Duodenal mucosa (tissue), 2 donors: ENCODE measurements around the gene UCP2.
"Not testable (repeated sequence)": the region's sequence is repeated elsewhere in the genome, so short reads cannot be mapped to it uniquely, and the experiment has no call there.

Experiments used
- H3K27ac ChIP-seq: one replicate; pipeline ENCODE4 v1.7.0; 2013; ENCODE audit warnings: low read depth, low read length
- H3K27me3 ChIP-seq, 2 donors: one replicate each; pipeline ENCODE4 v1.7.0; 2013; ENCODE audit warnings: low read length in 2 of 2, control low read depth in 1 of 2; ENCODE audit not compliant: insufficient read depth in 2 of 2, control insufficient read depth in 1 of 2
- H3K36me3 ChIP-seq, 2 donors: one replicate each; pipeline ENCODE4 v1.7.0; 2013; ENCODE audit warnings: low read length in 2 of 2, control low read depth in 1 of 2; ENCODE audit not compliant: insufficient read depth in 2 of 2, control insufficient read depth in 1 of 2
- H3K4me1 ChIP-seq, 2 donors: one replicate each; pipeline ENCODE4 v1.7.0; 2013; ENCODE audit warnings: low read length in 2 of 2, control low read depth in 1 of 2; ENCODE audit not compliant: insufficient read depth in 2 of 2, control insufficient read depth in 1 of 2
- H3K4me3 ChIP-seq, 2 donors: one replicate each; pipeline ENCODE4 v1.7.0; 2013; ENCODE audit warnings: low read length in 2 of 2, low read depth in 1 of 2
- H3K9ac ChIP-seq, 2 donors: one replicate each; pipeline ENCODE4 v1.7.0; 2013; ENCODE audit warnings: low read length in 2 of 2, low read depth in 1 of 2
- H3K9me3 ChIP-seq, 2 donors: one replicate each; pipeline ENCODE4 v1.7.0; 2013; ENCODE audit warnings: low read length in 2 of 2, control low read depth in 1 of 2; ENCODE audit not compliant: control insufficient read depth in 1 of 2

The UCP2 gene

DNA sequence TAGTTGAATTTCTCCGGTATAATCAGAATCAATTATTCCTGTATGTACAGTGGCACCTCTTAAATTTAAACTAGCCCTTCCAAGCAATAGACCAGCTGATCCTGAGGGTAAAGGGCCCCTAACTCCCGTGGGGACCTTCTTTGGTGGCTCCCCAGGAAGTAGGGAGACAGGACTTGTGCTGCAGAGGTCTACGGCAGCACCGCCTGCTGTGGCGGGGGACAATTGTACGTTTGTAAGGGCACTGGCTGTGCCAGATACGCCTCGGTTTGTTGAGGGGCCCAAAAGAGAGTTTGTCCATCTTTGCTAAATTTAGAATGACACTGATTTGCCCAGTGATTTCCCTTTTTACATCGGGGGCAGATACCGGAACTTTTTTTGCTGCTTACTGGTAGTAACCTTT lies 37.7 kb downstream of the UCP2 start:
- no peaks in the 10 kb centered on the region for H3K27me3 ChIP-seq
- no peak overlapping the region for H3K9ac ChIP-seq
- H3K36me3 ChIP-seq = no peaks in the 10 kb centered on the region
- no peak overlapping the region for H3K4me3 ChIP-seq
- peaks cover 0 to 16% of the 10 kb centered on the region in 2 donors for H3K9me3 ChIP-seq
- no peaks in the 10 kb centered on the region for H3K4me1 ChIP-seq
- H3K27ac ChIP-seq = no peak overlapping the region

DNA sequence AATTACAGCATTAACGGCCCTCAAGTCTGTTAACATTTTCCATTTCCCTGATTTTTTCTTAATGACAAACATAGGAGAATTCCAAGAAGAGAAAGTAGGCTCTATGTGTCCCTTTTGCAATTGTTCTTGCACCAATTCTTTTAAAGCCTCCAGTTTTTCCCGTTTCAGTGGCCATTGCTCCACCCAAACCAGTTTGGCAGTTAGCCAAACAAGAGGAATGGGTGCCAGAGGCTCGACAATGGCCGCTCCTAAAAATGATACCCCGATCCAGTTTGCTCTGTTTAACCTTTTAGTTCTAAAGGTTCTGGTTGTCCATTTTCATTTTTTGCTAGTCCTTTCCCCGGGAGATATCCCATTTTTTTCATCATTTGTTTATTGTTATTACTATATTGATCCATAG lies 38.6 kb downstream of the UCP2 start:
- Histone ChIP-seq H3K4me1 (no peaks in the 10 kb centered on the region), H3K9ac (no peak overlapping the region), H3K27ac (no peak overlapping the region), H3K27me3 (no peaks in the 10 kb centered on the region), H3K9me3 (peaks cover 0 to 16% of the 10 kb centered on the region in 2 donors), H3K36me3 (no peaks in the 10 kb centered on the region), H3K4me3 (no peak overlapping the region)

DNA sequence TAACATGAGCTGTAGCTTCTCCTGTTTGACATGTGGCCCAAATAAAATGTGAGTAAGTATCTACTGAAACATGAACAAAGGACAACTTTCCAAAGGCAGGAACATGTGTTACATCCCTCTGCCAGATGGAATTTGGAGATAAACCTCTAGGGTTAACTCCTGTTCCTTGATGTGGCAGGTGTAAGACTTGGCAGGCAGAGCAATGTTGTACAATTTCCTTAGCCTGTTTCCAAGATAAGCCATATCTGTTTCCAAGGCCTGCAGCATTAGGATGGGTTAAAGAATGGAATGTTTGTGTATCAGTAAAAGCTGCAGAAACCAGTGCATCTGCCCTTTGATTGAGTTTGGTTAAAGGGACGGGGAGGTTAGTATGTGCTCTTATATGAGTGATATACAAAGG lies 40.6 kb downstream of the UCP2 start:
- no peak overlapping the region for H3K9ac ChIP-seq
- H3K27ac ChIP-seq = no peak overlapping the region
- H3K9me3 ChIP-seq = peaks cover 0 to 16% of the 10 kb centered on the region in 2 donors
- H3K4me3 ChIP-seq = no peak overlapping the region
- H3K27me3 ChIP-seq = no peaks in the 10 kb centered on the region
- H3K36me3 ChIP-seq = no peaks in the 10 kb centered on the region
- no peaks in the 10 kb centered on the region for H3K4me1 ChIP-seq

DNA sequence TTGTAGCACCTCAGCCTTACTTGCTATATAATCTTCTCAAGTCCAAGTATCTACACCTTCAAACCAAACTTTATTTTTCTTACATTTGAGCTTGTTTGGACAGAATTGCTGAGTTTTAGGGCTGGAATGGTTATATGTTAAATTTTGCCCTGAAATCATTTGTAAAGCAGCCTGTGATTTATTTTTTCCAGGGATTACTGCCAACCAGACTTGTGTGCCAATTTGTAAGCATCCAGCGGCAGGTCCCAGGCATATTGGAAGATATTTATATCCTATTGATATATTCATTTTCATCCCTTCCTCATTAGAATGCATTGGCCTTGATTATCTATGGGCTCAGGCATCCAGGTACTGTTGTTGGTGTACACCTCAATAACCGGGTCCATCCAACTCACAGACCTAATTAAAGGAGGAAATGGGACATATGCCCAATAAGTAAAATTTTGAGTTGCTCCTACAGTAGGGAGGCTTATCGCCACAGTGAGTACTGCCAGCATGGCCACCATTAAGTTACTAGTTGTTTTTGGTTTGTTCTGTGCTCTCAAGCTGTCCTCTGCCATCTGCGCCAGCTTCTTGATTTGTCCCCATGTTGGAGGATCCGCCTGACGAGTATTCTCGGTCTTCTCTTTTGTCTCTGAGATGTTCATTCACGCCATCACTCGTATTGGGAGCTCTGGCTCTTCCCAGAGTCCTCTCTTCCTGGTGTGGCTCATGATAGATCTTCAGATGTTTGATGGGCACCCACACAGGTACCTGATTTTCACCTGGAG lies 41.7 kb downstream of the UCP2 start:
- no peak overlapping the region for H3K4me3 ChIP-seq
- H3K4me1 ChIP-seq = no peaks in the 10 kb centered on the region
- H3K27ac ChIP-seq = no peak overlapping the region
- no peaks in the 10 kb centered on the region for H3K36me3 ChIP-seq
- no peak overlapping the region for H3K9ac ChIP-seq
- H3K9me3 ChIP-seq = peaks cover 0 to 16% of the 10 kb centered on the region in 2 donors
- H3K27me3 ChIP-seq = no peaks in the 10 kb centered on the region

DNA sequence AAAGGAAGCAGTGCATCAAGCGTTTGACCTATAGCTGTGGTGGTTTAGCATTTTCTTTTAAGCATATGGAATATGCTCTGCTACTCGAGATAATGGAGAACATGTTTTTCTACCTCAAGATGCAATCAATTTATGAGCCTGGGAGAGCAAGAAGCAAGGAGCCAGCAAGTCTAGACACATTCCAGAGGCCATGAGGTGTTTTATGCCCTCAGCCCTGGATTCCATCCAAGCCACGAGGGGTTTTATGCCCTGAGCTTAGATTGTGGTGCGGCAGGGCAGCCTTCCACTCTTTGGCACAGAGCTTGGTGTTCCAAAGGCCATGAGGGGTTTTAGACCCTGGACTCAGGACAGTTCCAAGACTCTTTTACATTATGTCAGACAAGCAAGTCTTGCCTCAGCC lies 43.5 kb downstream of the UCP2 start:
- Histone ChIP-seq H3K27me3 (no peaks in the 10 kb centered on the region), H3K9me3 (peaks cover 0 to 16% of the 10 kb centered on the region in 2 donors), H3K9ac (no peak overlapping the region), H3K4me1 (no peaks in the 10 kb centered on the region), H3K27ac (no peak overlapping the region), H3K36me3 (peaks cover 0 to 3% of the 10 kb centered on the region in 2 donors), H3K4me3 (no peak overlapping the region)

DNA sequence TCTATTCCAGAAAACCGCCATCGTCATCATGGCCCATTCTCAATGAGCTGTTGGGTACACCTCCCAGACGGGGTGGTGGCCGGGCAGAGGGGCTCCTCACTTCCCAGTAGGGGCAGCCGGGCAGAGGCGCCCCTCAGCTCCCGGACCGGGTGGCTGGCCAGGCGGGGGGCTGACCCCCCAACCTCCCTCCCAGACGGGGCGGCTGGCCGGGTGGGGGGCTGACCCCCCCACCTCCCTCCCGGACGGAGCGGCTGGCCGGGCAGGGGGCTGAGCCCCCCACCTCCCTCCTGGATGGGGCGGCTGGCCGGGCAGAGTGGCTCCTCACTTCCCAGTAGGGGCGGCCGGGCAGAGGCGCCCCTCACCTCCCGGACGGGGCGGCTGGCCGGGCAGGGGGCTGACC lies 46.6 kb downstream of the UCP2 start:
- not testable (repeated sequence) for H3K9me3 ChIP-seq, H3K4me3 ChIP-seq, H3K27me3 ChIP-seq, H3K9ac ChIP-seq, H3K4me1 ChIP-seq, H3K27ac ChIP-seq
- H3K36me3 ChIP-seq = peaks cover 0 to 21% of the 10 kb centered on the region in 2 donors

DNA sequence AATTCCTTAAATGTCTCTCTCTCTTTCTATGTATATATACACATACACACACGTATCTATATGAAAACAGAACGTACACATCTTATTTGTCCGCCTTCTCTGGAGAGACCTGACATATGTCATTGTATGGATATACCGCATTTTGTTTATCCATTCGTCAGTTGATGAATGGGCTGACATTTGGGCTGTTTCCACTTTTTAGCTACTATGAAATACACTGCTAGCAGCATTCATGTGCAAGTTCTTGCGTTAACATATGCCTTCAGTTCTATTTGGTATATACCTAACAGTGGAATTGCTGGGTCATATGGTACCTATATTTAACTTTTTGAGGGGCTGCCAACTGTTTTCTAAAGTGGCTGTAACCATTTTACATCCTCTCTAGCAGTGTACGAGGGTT lies 49.9 kb downstream of the UCP2 start:
- peaks cover 6 to 39% of the 10 kb centered on the region in 2 donors for H3K36me3 ChIP-seq
- no peak overlapping the region for H3K27ac ChIP-seq
- no peaks in the 10 kb centered on the region for H3K4me1 ChIP-seq
- H3K27me3 ChIP-seq = no peaks in the 10 kb centered on the region
- no peak overlapping the region for H3K9ac ChIP-seq
- no peaks in the 10 kb centered on the region for H3K9me3 ChIP-seq
- no peak overlapping the region for H3K4me3 ChIP-seq

DNA sequence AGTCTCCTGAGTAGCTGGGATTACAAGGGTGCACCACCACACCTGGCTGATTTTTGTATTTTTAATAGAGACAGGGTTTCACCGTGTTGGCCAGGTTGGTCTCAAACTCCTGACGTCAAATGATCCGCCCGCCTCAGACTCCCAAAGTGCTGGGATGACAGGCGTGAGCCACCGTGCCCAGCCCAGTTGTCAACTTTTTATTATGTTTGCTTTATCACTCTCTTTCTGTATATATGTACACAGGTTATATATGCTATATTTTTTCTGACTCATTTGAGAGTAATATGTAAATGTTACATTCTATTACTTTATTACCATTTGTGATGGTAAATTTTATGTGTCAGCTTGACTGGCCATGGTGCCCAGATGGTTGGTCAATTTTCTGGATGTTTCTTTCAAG lies 50.7 kb downstream of the UCP2 start:
- Histone ChIP-seq H3K27ac (no peak overlapping the region), H3K36me3 (peaks cover 13 to 47% of the 10 kb centered on the region in 2 donors), H3K9ac (no peak overlapping the region), H3K4me1 (no peaks in the 10 kb centered on the region), H3K27me3 (no peaks in the 10 kb centered on the region), H3K4me3 (no peak overlapping the region), H3K9me3 (no peaks in the 10 kb centered on the region)

DNA sequence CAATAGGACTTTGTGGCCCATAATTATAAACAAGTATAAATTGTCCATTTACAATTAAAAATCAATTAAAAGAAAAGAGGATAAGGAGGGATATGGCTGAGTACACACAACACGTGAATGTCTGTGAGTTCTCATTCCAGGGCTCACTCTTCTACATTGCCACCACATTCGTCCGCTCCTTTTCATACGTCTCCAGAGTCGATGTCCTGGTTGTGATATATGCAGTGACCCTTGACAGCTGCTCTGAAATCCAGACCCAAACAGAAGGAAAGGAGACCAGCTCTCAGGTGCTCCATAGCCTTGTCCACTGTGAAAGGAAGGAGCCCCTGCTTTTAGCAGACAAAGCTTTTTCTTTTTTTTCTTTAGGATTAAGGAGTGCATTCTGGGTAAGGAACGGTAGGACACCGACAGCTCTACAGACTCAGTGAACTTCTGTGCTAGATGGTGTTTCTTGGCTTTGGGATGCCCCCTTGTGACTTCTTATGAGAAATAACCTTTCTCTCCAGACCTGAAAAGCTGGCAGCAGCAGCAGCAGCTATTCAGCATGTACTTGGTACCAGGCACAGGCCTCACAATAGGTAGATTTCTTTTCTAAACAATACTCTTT lies 51.5 kb downstream of the UCP2 start:
- no peaks in the 10 kb centered on the region for H3K4me1 ChIP-seq
- no peak overlapping the region for H3K9ac ChIP-seq
- no peaks in the 10 kb centered on the region for H3K9me3 ChIP-seq
- peaks cover 14 to 52% of the 10 kb centered on the region in 2 donors for H3K36me3 ChIP-seq
- no peak overlapping the region for H3K4me3 ChIP-seq
- no peaks in the 10 kb centered on the region for H3K27me3 ChIP-seq
- no peak overlapping the region for H3K27ac ChIP-seq

DNA sequence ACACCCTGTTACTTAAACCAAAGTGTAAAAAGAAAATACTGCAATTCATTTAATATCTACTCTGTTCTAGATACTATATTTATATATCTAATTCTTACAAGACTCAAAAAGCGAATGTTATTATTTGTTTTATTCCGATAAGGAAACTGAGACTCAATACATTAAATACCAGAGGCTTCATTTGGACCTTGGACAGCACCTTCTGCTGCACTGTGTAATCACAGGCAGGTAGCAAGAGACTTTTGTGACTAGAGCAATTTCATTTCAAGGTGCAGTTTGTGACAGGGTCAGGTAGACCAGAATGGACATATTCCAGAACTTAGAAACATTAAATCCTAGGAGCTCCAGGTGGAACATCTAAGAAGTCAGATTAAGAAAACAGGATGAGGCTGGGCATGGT lies 53.3 kb downstream of the UCP2 start:
- no peaks in the 10 kb centered on the region for H3K27me3 ChIP-seq
- no peak overlapping the region for H3K4me3 ChIP-seq
- H3K9me3 ChIP-seq = no peaks in the 10 kb centered on the region
- H3K4me1 ChIP-seq = no peaks in the 10 kb centered on the region
- no peak overlapping the region for H3K9ac ChIP-seq
- peaks cover 16 to 59% of the 10 kb centered on the region in 2 donors for H3K36me3 ChIP-seq
- no peak overlapping the region for H3K27ac ChIP-seq
